Tibial nerve (tissue), 4 donors: ENCODE measurements around the gene ADAMTS8. TPM values are rescaled to one million over a fixed set of nuclear protein-coding genes. Genes with fewer than 3 reads are reported as not detected.

Source experiments
- DNase-seq, 2 donors: peaks; one replicate each; pipeline ENCODE4 v3.0.0-alpha.2; 2019; ENCODE audit warnings: low spot score in 2 of 2
- H3K27ac ChIP-seq, 4 donors: fragments of 200-600 bp; sonication (generic) in 3 of 4; one replicate each; pipeline ENCODE4 v1.5.1; 2017 to 2019; ENCODE audit warnings: mild to moderate bottlenecking in 1 of 4
- H3K27me3 ChIP-seq, 2 donors: fragments of 200-600 bp; sonication (generic) in 1 of 2; one replicate each; pipeline versions ENCODE4 v1.5.1 to v1.6.0; 2017 to 2019
- H3K36me3 ChIP-seq, 3 donors: fragments of 200-600 bp; sonication (generic); one replicate each; pipeline ENCODE4 v1.5.1; 2018 to 2019
- H3K4me1 ChIP-seq, 4 donors: fragments of 200-600 bp; sonication (generic) in 3 of 4; one replicate each; pipeline ENCODE4 v1.5.1; 2017 to 2019
- H3K4me3 ChIP-seq, 4 donors: fragments of 200-600 bp; sonication (generic) in 3 of 4; one replicate each; pipeline ENCODE4 v1.5.1; 2017 to 2019; ENCODE audit warnings: mild to moderate bottlenecking in 1 of 4, moderate library complexity in 1 of 4
- H3K9me3 ChIP-seq, 4 donors: fragments of 200-600 bp; sonication (generic) in 3 of 4; one replicate each; pipeline ENCODE4 v1.5.1; 2017 to 2019
- EP300 ChIP-seq, 2 donors: sonication (generic); formaldehyde crosslinking; IDR thresholded peaks; one replicate each; pipeline ENCODE4 v1.6.1; 2017; ENCODE audit warnings: antibody characterized with exemption in 2 of 2, mild to moderate bottlenecking in 1 of 2
- POLR2A ChIP-seq, 2 donors: fragments of 450-650 bp; IDR thresholded peaks; one replicate each; pipeline ENCODE4 v1.6.1; 2017; ENCODE audit warnings: antibody characterized with exemption in 2 of 2, mild to moderate bottlenecking in 2 of 2, moderate library complexity in 2 of 2
- WGBS, 2 donors: methylation state at CpG; one replicate each; pipeline ENCODE4 v1.1.5; 2018; 5-methylcytosine and 5-hydroxymethylcytosine counted together
- total RNA-seq, 4 donors: library from RNA; depleted of rRNA; stranded (reverse); fragments of >200 nt; gene quantifications; one replicate each; pipeline ENCODE4 v1.1.0, GENCODE V29; 2016
- TF ChIP-seq, protein P1 (sequence below), 5 experiments: fragments of 200-600 bp in 3 of 5; fragments of 450-650 bp in 2 of 5; sonication (generic) in 3 of 5; IDR thresholded peaks; one replicate each; pipeline ENCODE4 v1.5.1; 2016 to 2019; ENCODE audit warnings: antibody characterized with exemption in 5 of 5, mild to moderate bottlenecking in 3 of 5, moderate library complexity in 2 of 5

Gene ADAMTS8
- total RNA-seq, 4 donors from 2014 or later: 0.66 to 3.9 (median 1.6) TPM

DNA sequence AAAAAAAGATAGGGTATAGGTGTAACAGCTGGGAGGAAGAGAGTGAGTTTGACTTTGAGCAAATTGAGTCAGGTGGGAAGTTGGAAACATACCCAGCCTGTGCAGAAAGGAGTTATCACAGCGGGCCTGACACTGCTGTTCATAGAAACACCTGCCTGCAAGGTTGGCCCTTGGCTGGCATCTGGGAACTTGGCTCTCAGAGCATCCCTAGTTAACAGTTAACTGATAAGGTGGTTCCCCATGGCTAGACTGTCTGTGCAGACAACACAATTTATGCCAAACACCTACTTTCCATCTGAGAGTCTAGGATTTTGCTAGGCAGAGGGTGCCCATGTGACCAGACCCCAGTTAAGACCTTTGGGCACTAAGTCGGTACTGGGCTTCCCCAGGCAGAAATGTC, 31.4 kb downstream of the ADAMTS8 start:
- 97 to 98% methylated on average over 2 of the region's 2 CpGs for WGBS, 2 donors
- H3K4me3 ChIP-seq: no peak overlapping the region
- H3K27me3 ChIP-seq: no peaks in the 10 kb centered on the region
- no peaks in the 10 kb centered on the region for H3K36me3 ChIP-seq
- DNase-seq: no peak
- TF ChIP-seq, protein P1, sequence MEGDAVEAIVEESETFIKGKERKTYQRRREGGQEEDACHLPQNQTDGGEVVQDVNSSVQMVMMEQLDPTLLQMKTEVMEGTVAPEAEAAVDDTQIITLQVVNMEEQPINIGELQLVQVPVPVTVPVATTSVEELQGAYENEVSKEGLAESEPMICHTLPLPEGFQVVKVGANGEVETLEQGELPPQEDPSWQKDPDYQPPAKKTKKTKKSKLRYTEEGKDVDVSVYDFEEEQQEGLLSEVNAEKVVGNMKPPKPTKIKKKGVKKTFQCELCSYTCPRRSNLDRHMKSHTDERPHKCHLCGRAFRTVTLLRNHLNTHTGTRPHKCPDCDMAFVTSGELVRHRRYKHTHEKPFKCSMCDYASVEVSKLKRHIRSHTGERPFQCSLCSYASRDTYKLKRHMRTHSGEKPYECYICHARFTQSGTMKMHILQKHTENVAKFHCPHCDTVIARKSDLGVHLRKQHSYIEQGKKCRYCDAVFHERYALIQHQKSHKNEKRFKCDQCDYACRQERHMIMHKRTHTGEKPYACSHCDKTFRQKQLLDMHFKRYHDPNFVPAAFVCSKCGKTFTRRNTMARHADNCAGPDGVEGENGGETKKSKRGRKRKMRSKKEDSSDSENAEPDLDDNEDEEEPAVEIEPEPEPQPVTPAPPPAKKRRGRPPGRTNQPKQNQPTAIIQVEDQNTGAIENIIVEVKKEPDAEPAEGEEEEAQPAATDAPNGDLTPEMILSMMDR (IDR thresholded peaks at IDR 0.05): no peak
- TF ChIP-seq EP300 (IDR thresholded peaks at IDR 0.05) (no peak), POLR2A (IDR thresholded peaks at IDR 0.05) (no peak)
- H3K4me1 ChIP-seq: peaks cover 0 to 20% (median 5%) of the 10 kb centered on the region in 4 donors
- H3K9me3 ChIP-seq: no peaks in the 10 kb centered on the region
- no peak overlapping the region for H3K27ac ChIP-seq

DNA sequence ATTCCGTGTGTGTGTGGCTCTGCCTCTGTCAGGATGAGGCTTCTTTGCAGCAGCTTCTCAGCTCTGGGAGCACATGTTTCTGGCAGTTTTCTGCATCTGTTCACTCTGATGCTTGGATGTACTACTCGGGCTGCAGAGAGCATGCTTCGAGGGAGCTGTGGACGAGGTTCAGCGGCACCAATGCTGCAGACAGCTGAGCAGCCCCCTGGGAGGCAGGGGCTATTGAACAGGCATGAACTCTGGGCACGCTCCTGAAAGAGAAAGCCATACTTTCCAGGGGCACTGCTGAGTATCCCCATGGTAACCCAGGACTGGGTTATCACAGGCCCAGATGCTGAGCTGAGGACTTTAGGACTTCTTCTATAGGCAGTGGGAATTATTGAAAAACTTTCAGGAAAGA, 33.8 kb downstream of the ADAMTS8 start:
- H3K36me3 ChIP-seq: no peaks in the 10 kb centered on the region
- TF ChIP-seq EP300 (IDR thresholded peaks at IDR 0.05) (no peak), POLR2A (IDR thresholded peaks at IDR 0.05) (no peak)
- TF ChIP-seq, protein P1 (IDR thresholded peaks at IDR 0.05): no peak
- peaks cover 0 to 16% (median 0%) of the 10 kb centered on the region in 4 donors for H3K4me1 ChIP-seq
- H3K27me3 ChIP-seq: no peaks in the 10 kb centered on the region
- no peak for DNase-seq
- H3K27ac ChIP-seq: no peak overlapping the region
- no peaks in the 10 kb centered on the region for H3K9me3 ChIP-seq
- no peak overlapping the region for H3K4me3 ChIP-seq
- 77 to 92% methylated on average over 6 of the region's 6 CpGs for WGBS, 2 donors

DNA sequence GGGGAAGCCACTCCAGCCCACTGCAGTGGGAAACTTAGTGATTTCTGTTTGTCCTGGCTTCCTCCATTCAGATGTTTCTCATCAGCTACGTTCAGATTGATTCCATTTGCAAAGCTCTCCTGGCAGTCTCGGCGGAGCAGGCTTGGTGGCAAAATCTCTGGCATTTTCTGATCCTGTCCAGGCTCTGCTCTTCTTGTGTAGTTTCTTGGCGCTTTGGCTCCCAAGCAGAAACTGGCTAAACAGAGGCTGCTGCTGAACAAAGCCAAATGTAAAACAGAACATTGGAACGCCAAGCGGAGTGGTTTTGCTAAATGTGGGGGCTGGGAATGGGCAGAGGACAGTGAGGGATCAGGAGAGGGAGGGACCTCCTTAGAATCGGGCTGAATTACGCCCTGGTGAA, 36.7 kb downstream of the ADAMTS8 start:
- H3K27ac ChIP-seq: no peak overlapping the region
- H3K4me1 ChIP-seq: peaks cover 0 to 19% (median 0%) of the 10 kb centered on the region in 4 donors
- H3K36me3 ChIP-seq: no peaks in the 10 kb centered on the region
- TF ChIP-seq EP300 (IDR thresholded peaks at IDR 0.05) (no peak), POLR2A (IDR thresholded peaks at IDR 0.05) (no peak)
- TF ChIP-seq, protein P1 (IDR thresholded peaks at IDR 0.05): no peak
- no peak for DNase-seq
- no peaks in the 10 kb centered on the region for H3K27me3 ChIP-seq
- no peak overlapping the region for H3K4me3 ChIP-seq
- no peaks in the 10 kb centered on the region for H3K9me3 ChIP-seq
- WGBS, 2 donors: 63 to 73% methylated on average over 8 of the region's 8 CpGs

DNA sequence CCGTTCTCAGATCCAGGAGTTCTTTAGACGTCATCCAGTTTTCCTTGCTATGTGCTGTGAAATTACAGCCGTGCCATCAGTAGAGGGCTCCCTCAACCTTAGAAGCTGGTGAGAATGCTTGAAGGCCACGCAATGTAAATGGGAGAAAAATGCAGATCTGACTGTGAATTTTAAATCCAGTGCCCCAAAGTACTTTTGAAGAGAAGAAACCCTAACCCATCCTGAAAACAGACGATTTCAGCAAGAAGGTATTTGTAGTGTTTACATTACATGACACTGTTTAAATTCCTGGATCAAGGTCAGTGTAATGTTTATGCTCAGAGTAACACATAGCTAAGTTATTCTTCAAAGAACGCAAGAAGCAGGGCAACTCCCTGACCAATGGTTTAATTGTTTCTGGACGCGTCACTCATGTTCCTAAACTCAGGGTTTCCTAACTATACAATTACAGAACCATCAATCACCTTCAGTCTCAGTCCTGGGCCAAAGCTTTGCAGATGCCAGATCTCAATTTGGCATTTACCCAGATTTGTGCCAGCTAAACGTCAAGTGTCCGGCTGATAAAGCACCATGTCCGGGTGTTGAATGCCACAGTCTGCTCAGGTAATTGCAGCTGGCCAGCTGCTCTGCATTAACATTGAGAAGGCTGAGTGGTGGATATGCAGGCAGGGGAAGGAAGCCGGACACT, 38.2 kb downstream of the ADAMTS8 start:
- H3K9me3 ChIP-seq: no peaks in the 10 kb centered on the region
- no peaks in the 10 kb centered on the region for H3K36me3 ChIP-seq
- TF ChIP-seq POLR2A (IDR thresholded peaks at IDR 0.05): no peak
- TF ChIP-seq, protein P1 (IDR thresholded peaks at IDR 0.05): peak in 3 of 5 experiments; percentile 40 to 42 (median 41)
- H3K27ac ChIP-seq: no peak overlapping the region
- 31 to 34% methylated on average over 12 of the region's 12 CpGs for WGBS, 2 donors
- no peaks in the 10 kb centered on the region for H3K27me3 ChIP-seq
- peak in 1 of 2 donors; percentile 13 for DNase-seq
- H3K4me1 ChIP-seq: peaks cover 0 to 19% (median 0%) of the 10 kb centered on the region in 4 donors
- no peak overlapping the region for H3K4me3 ChIP-seq

- no peak for DNase-seq
- H3K27ac ChIP-seq: no peak overlapping the region
Measured at GRCh38 chr11:130389335-130389935, 39.0 kb downstream of the ADAMTS8 start.

More at GRCh38 chr11:130389335-130389935, 39.0 kb downstream of the ADAMTS8 start:
- Histone ChIP-seq H3K27me3 (no peaks in the 10 kb centered on the region), H3K4me1 (peaks cover 0 to 19% (median 0%) of the 10 kb centered on the region in 4 donors), H3K36me3 (no peaks in the 10 kb centered on the region), H3K4me3 (peak overlapping the region in 1 of 4 donors; percentile 0), H3K9me3 (no peaks in the 10 kb centered on the region)
- TF ChIP-seq POLR2A (IDR thresholded peaks at IDR 0.05) (no peak), EP300 (IDR thresholded peaks at IDR 0.05) (no peak)
- TF ChIP-seq, protein P1 (IDR thresholded peaks at IDR 0.05): no peak
- 55 to 63% methylated on average over 16 of the region's 16 CpGs for WGBS, 2 donors
